SJSA1 (cell line): ENCODE measurements around the gene ARHGEF4. TPM values are rescaled to one million over a fixed set of nuclear protein-coding genes. Genes with fewer than 3 reads are reported as not detected.

Experiments used
- total RNA-seq: library from RNA; depleted of rRNA; stranded (reverse); fragments of >200 nt; shearing (Covaris generic); gene quantifications from 2 replicates; pipeline ENCODE4 v1.2.3, GENCODE V29; 2014; rRNA removed

Gene ARHGEF4
- total RNA-seq, 1 experiment from 2014 or later: 3.9 TPM

Other genes starting within 250 kb of the ARHGEF4 start
- gene CFC1, start 237.3 kb upstream of the ARHGEF4 start, total RNA-seq: not detected in 2 replicates
- gene POTEJ, start 225.5 kb upstream of the ARHGEF4 start, total RNA-seq: not detected in 2 replicates
- not detected in 2 replicates for gene GPR148, start 107.8 kb upstream of the ARHGEF4 start, total RNA-seq
- gene AMER3, start 81.4 kb upstream of the ARHGEF4 start, total RNA-seq: not detected in 2 replicates